Measurements from ENCODE around the gene ASIC2.

The ASIC2 gene

GRCh38 chr17:33024688-33025486 lies 268.2 kb downstream of the ASIC2 start:
- Histone ChIP-seq H3K27me3 (ENCODE audit: insufficient read depth, poor library complexity, severe bottlenecking) (no peaks in the 10 kb centered on the region), H3K27ac (replicated peaks) (no peak overlapping the region), H3K4me3 (replicated peaks; ENCODE audit: insufficient read depth, low read length) (no peak overlapping the region)
- TF ChIP-seq REST (IDR thresholded peaks at IDR 0.05; ENCODE audit: insufficient replicate concordance, low read depth) (no peak), SPI1 (IDR thresholded peaks at IDR 0.05; ENCODE audit: borderline replicate concordance, low read depth) (no peak), GABPA (IDR thresholded peaks at IDR 0.05; ENCODE audit: low read depth) (no peak), POLR2AphosphoS5 (IDR thresholded peaks at IDR 0.05; ENCODE audit: low read depth) (no peak), CTCF (IDR thresholded peaks at IDR 0.05; ENCODE audit: insufficient read depth, low read length) (no peak)
- no peak for DNase-seq (ENCODE audit: low read depth in 1 of 2, low spot score in 1 of 2)

DNA sequence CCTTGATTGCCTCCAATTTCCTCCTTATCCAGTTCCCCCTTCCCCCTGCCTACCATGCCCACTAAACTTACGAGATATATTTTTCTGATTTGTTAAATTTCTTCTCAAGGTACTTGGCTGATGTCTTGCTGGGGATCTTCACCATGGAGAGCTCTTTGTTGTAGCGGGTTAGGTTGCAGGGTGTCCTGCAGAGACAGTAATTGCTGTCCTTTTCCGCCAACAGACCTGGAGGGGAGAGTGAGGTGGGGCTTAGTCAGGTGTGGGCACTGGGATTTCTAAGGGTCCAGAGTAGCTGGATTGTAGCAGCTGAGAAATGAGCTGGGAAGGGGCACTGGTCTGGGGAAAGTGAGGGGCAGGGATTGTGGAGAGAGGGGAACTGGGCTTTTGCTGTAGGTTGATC lies 269.3 kb downstream of the ASIC2 start:
- TF ChIP-seq REST (IDR thresholded peaks at IDR 0.05; ENCODE audit: insufficient replicate concordance, low read depth) (no peak), GABPA (IDR thresholded peaks at IDR 0.05; ENCODE audit: low read depth) (no peak), POLR2AphosphoS5 (IDR thresholded peaks at IDR 0.05; ENCODE audit: low read depth) (no peak), SPI1 (IDR thresholded peaks at IDR 0.05; ENCODE audit: borderline replicate concordance, low read depth) (no peak), CTCF (IDR thresholded peaks at IDR 0.05; ENCODE audit: insufficient read depth, low read length) (no peak)
- Histone ChIP-seq H3K27ac (replicated peaks) (no peak overlapping the region), H3K27me3 (ENCODE audit: insufficient read depth, poor library complexity, severe bottlenecking) (no peaks in the 10 kb centered on the region), H3K4me3 (replicated peaks; ENCODE audit: insufficient read depth, low read length) (no peak overlapping the region)
- DNase-seq (ENCODE audit: low read depth in 1 of 2, low spot score in 1 of 2), result no peak

GRCh38 chr17:33021731-33022408 lies 271.2 kb downstream of the ASIC2 start:
- Histone ChIP-seq H3K27me3 (ENCODE audit: insufficient read depth, poor library complexity, severe bottlenecking) (no peaks in the 10 kb centered on the region), H3K27ac (replicated peaks) (no peak overlapping the region), H3K4me3 (replicated peaks; ENCODE audit: insufficient read depth, low read length) (no peak overlapping the region)
- DNase-seq (ENCODE audit: low read depth in 1 of 2, low spot score in 1 of 2), result no peak
- TF ChIP-seq REST (IDR thresholded peaks at IDR 0.05; ENCODE audit: insufficient replicate concordance, low read depth), result no peak
- no peak for TF ChIP-seq SPI1 (IDR thresholded peaks at IDR 0.05; ENCODE audit: borderline replicate concordance, low read depth)
- TF ChIP-seq GABPA (IDR thresholded peaks at IDR 0.05; ENCODE audit: low read depth), result no peak
- no peak for TF ChIP-seq CTCF (IDR thresholded peaks at IDR 0.05; ENCODE audit: insufficient read depth, low read length)
- no peak for TF ChIP-seq POLR2AphosphoS5 (IDR thresholded peaks at IDR 0.05; ENCODE audit: low read depth)

Measured in HL-60 (cell line).